ENCODE results near the gene FAM20C.

GRCh38 chr7:279821-280220, 87.5 kb downstream of the FAM20C start:
- TF ChIP-seq, protein P1, sequence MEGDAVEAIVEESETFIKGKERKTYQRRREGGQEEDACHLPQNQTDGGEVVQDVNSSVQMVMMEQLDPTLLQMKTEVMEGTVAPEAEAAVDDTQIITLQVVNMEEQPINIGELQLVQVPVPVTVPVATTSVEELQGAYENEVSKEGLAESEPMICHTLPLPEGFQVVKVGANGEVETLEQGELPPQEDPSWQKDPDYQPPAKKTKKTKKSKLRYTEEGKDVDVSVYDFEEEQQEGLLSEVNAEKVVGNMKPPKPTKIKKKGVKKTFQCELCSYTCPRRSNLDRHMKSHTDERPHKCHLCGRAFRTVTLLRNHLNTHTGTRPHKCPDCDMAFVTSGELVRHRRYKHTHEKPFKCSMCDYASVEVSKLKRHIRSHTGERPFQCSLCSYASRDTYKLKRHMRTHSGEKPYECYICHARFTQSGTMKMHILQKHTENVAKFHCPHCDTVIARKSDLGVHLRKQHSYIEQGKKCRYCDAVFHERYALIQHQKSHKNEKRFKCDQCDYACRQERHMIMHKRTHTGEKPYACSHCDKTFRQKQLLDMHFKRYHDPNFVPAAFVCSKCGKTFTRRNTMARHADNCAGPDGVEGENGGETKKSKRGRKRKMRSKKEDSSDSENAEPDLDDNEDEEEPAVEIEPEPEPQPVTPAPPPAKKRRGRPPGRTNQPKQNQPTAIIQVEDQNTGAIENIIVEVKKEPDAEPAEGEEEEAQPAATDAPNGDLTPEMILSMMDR (IDR thresholded peaks at IDR 0.05), result no peak
- TF ChIP-seq POLR2A (IDR thresholded peaks at IDR 0.05), result no peak
